OCI-LY7 (cell line): ENCODE measurements around the gene TBC1D5. TPM values are rescaled to one million over a fixed set of nuclear protein-coding genes. Genes with fewer than 3 reads are reported as not detected.

Experiments
- BruUV-seq: library from RNA; stranded (reverse); fragments of 400-500 nt; replicated peaks from 2 replicates; lab custom pipeline; 2021; lab: Mats Ljungman, UMichigan
- CTCF ChIA-PET: fragments of 300-600 bp; sonication (Branson Sonifier 250); formaldehyde crosslinking; loops from one replicate; lab custom pipeline; 2022; ENCODE audit warnings: antibody characterized with exemption; ENCODE audit not compliant: unreplicated experiment; lab: Charles Lee
- POLR2A ChIA-PET: fragments of 300-600 bp; sonication (Branson Sonifier 250); formaldehyde crosslinking; loops from one replicate; lab custom pipeline; 2022; ENCODE audit warnings: antibody characterized with exemption; lab: Charles Lee
- DNase-seq: peaks from one replicate; pipeline ENCODE4 v3.0.0-alpha.2; 2015; ENCODE audit warnings: low spot score
- H2AFZ ChIP-seq: fragments of 200-600 bp; sonication (generic), shearing (Covaris generic); 2 replicates; pipeline ENCODE4 v1.6.1; 2014; ENCODE audit warnings: mild to moderate bottlenecking, antibody characterized with exemption, low read length, moderate library complexity
- H3K27ac ChIP-seq: fragments of 200-600 bp; sonication (generic); 2 replicates; pipeline ENCODE4 v1.5.1; 2014; ENCODE audit warnings: mixed run types, low read depth, mild to moderate bottlenecking, moderate library complexity, low read length, inconsistent platforms; ENCODE audit not compliant: poor library complexity, severe bottlenecking
- H3K36me3 ChIP-seq: fragments of 200-600 bp; sonication (generic); 2 replicates; pipeline ENCODE4 v1.6.1; 2014; ENCODE audit warnings: mild to moderate bottlenecking, antibody characterized with exemption, low read length, moderate library complexity, mixed read lengths; ENCODE audit not compliant: insufficient read depth
- H3K4me1 ChIP-seq: fragments of 200-600 bp; sonication (generic); 2 replicates; pipeline ENCODE4 v1.5.1; 2014; ENCODE audit warnings: mild to moderate bottlenecking, low read length; ENCODE audit not compliant: insufficient read depth, poor library complexity, severe bottlenecking
- H3K4me2 ChIP-seq: fragments of 200-600 bp; sonication (generic); 2 replicates; pipeline ENCODE4 v1.6.1; 2014; ENCODE audit warnings: mild to moderate bottlenecking, low read length
- H3K4me3 ChIP-seq: fragments of 200-600 bp; sonication (generic); 2 replicates; pipeline ENCODE4 v1.5.1; 2014; ENCODE audit warnings: mild to moderate bottlenecking, low read depth, low read length; ENCODE audit not compliant: poor library complexity, severe bottlenecking
- H3K79me2 ChIP-seq: fragments of 200-600 bp; sonication (generic); 2 replicates; pipeline ENCODE4 v1.6.1; 2016; ENCODE audit warnings: low read depth, mild to moderate bottlenecking, low read length, moderate library complexity, mixed read lengths; ENCODE audit not compliant: insufficient read depth
- H3K9me2 ChIP-seq: fragments of 200-600 bp; sonication (generic); 2 replicates; pipeline ENCODE4 v1.6.1; 2016; ENCODE audit warnings: mild to moderate bottlenecking, low read length, mixed read lengths; ENCODE audit not compliant: insufficient read depth
- H3K9me3 ChIP-seq: fragments of 200-600 bp; sonication (generic); 2 replicates; pipeline ENCODE4 v1.6.1; 2014; ENCODE audit warnings: mild to moderate bottlenecking, mixed run types, low read length, mixed read lengths
- H4K20me1 ChIP-seq: fragments of 200-600 bp; sonication (generic); 2 replicates; pipeline ENCODE4 v1.6.1; 2014; ENCODE audit warnings: mild to moderate bottlenecking, antibody characterized with exemption, low read length, moderate library complexity, mixed read lengths; ENCODE audit not compliant: insufficient read depth
- CTCF ChIP-seq: fragments of 200-600 bp; sonication (generic); conservative IDR thresholded peaks from 2 replicates; pipeline ENCODE4 v1.5.1; 2014; ENCODE audit warnings: mild to moderate bottlenecking, antibody characterized with exemption, low read length, moderate library complexity, mixed read lengths
- EZH2phosphoT487 ChIP-seq: fragments of 200-600 bp; sonication (generic); IDR thresholded peaks from 2 replicates; pipeline ENCODE4 v1.6.1; 2018; ENCODE audit warnings: low read depth, borderline replicate concordance, mild to moderate bottlenecking, mixed run types, antibody characterized with exemption, low read length, moderate library complexity, mixed read lengths
- intact Hi-C: fragments of 100-400 bp; cut with micrococcal nuclease; formaldehyde crosslinking; loops from one replicate; pipeline ENCODE4 v1.10.0; 2022; ENCODE audit not compliant: unreplicated experiment
- total RNA-seq, 2 experiments: library from RNA; depleted of rRNA in 1 of 2; stranded (reverse); fragments of >200 nt in 1 of 2; shearing (Covaris generic) in 1 of 2; gene quantifications; 2 replicates each; pipeline ENCODE4 v1.2.3, GENCODE V29; 2014 to 2022

TBC1D5 gene
- total RNA-seq, 2 experiments from 2014 or later, result 78.5 to 82.4 TPM

- intact Hi-C loops, result loop anchor here (10.0 kb wide), 1 partner anchor 1552 kb away; no protein-coding TSS in a partner anchor
- Histone ChIP-seq H2AFZ (peak overlapping the region; percentile 11; the same call in 1 of the 2 replicates), H3K4me2 (peak overlapping the region; percentile 72), H3K9me3 (no peaks in the 10 kb centered on the region), H4K20me1 (no peaks in the 10 kb centered on the region), H3K27ac (peak overlapping the region; percentile 89), H3K9me2 (no peaks in the 10 kb centered on the region), H3K4me3 (no peak overlapping the region), H3K4me1 (peaks cover 71% of the 10 kb centered on the region), H3K36me3 (no peaks in the 10 kb centered on the region; the same call in 1 of the 2 replicates), H3K79me2 (no peaks in the 10 kb centered on the region)
- no TSS peak for BruUV-seq
- CTCF ChIA-PET, result interaction anchor here (1.2 kb wide), 1 partner anchor 13 kb away, joined by 3 read pairs; no protein-coding TSS in a partner anchor
- POLR2A ChIA-PET, result interaction anchor here (0.7 to 5.1 kb wide), 6 partner anchors 10 to 250 kb away, joined by 3 to 23 read pairs (median 4); no protein-coding TSS in a partner anchor
- DNase-seq, result no peak
- TF ChIP-seq CTCF (no peak), EZH2phosphoT487 (no peak)
These were observed 549.4 kb downstream of the TBC1D5 start for GRCh38 chr3:17192995-17193394.

- CTCF ChIA-PET, result no interaction called here
- no TSS peak for BruUV-seq
- H3K4me2 ChIP-seq, result peak overlapping the region; percentile 65
These were observed 551.9 kb downstream of the TBC1D5 start for GRCh38 chr3:17190353-17191078.

More at GRCh38 chr3:17190353-17191078, 551.9 kb downstream of the TBC1D5 start:
- Histone ChIP-seq H3K36me3 (no peaks in the 10 kb centered on the region), H3K79me2 (no peaks in the 10 kb centered on the region), H4K20me1 (no peaks in the 10 kb centered on the region), H3K27ac (peak overlapping the region; percentile 43), H3K4me1 (peaks cover 58% of the 10 kb centered on the region), H3K4me3 (peak overlapping the region; percentile 43), H3K9me2 (no peaks in the 10 kb centered on the region), H3K9me3 (no peaks in the 10 kb centered on the region), H2AFZ (peak overlapping the region; percentile 67)
- POLR2A ChIA-PET, result interaction anchor here (0.6 to 2.2 kb wide), 2 partner anchors 11 to 362 kb away, joined by 3 to 10 read pairs; no protein-coding TSS in a partner anchor
- intact Hi-C loops, result loop anchor here (10.0 kb wide), 1 partner anchor 1554 kb away; no protein-coding TSS in a partner anchor
- TF ChIP-seq EZH2phosphoT487 (no peak), CTCF (no peak)
- DNase-seq, result peak; percentile 20
